GM12878 (cell line): Measurements from ENCODE around the gene SRGAP1. TPM values are rescaled to one million over a fixed set of nuclear protein-coding genes. Genes with fewer than 3 reads are reported as not detected.

Experiments
- ATAC-seq: fragments of 200-7000 bp; cut with Tn5 transposase; 3 replicates; pipeline ENCODE4 v1.9.1; 2020; ENCODE audit warnings: mild to moderate bottlenecking, moderate library complexity
- BruUV-seq: library from RNA; stranded (reverse); fragments of 400-500 nt; replicated peaks from 2 replicates; lab custom pipeline; 2021; lab: Mats Ljungman, UMichigan
- CTCF ChIA-PET: fragments of 300-600 bp; sonication (Branson Sonifier 250); formaldehyde crosslinking; extraction: SDS; loops from one replicate; lab custom pipeline; 2021; ENCODE audit warnings: inconsistent platforms; lab: Yijun Ruan, JAX
- POLR2A ChIA-PET: fragments of 350-600 bp; formaldehyde crosslinking; extraction: SDS; loops from one replicate; lab custom pipeline; 2021; ENCODE audit warnings: inconsistent platforms; lab: Charles Lee
- RAD21 ChIA-PET: fragments of 300-600 bp; sonication (Branson Sonifier 250); formaldehyde crosslinking; loops from one replicate; lab custom pipeline; 2023; ENCODE audit warnings: antibody characterized with exemption; ENCODE audit not compliant: unreplicated experiment; lab: Charles Lee
- SMC1A ChIA-PET: fragments of 300-600 bp; sonication (Branson Sonifier 250); formaldehyde crosslinking; loops from one replicate; lab custom pipeline; 2023; ENCODE audit not compliant: unreplicated experiment, uncharacterized antibody; lab: Charles Lee
- DNase-seq: peaks from one replicate; pipeline ENCODE4 v3.0.0-alpha.2; 2011; ENCODE audit warnings: low read depth, low spot score
- FAIRE-seq: peaks from 3 replicates; lab custom pipeline; 2011; peaks lifted over from hg19 to GRCh38; lab: Jason Lieb, UNC
- H2AFZ ChIP-seq: 2 replicates; pipeline ENCODE4 v1.6.0; 2011; ENCODE audit warnings: low read depth, low read length, control low read depth; ENCODE audit not compliant: control insufficient read depth
- H3K27ac ChIP-seq: 2 replicates; pipeline ENCODE4 v1.5.1; 2011; ENCODE audit warnings: control low read depth; ENCODE audit not compliant: control insufficient read depth, insufficient read depth
- H3K27me3 ChIP-seq, 2 experiments: replicated peaks in 1 of 2; 2 replicates each; pipeline versions ENCODE4 v1.6.0 to v1.6.1; 2011; ENCODE audit warnings: low read length in 1 of 2; ENCODE audit not compliant: control insufficient read depth in 2 of 2, insufficient read depth in 2 of 2
- H3K36me3 ChIP-seq, 2 experiments: 2 replicates each; pipeline ENCODE4 v1.5.1; 2011; ENCODE audit warnings: low read length in 1 of 2; ENCODE audit not compliant: control insufficient read depth in 2 of 2, insufficient read depth in 2 of 2
- H3K4me1 ChIP-seq: 2 replicates; pipeline ENCODE4 v1.6.1; 2011; ENCODE audit warnings: mild to moderate bottlenecking, low read length, moderate library complexity, mixed read lengths; ENCODE audit not compliant: control insufficient read depth, insufficient read depth
- H3K4me2 ChIP-seq: 2 replicates; pipeline ENCODE4 v1.6.0; 2011; ENCODE audit warnings: control low read depth; ENCODE audit not compliant: control insufficient read depth, insufficient read depth
- H3K4me3 ChIP-seq: fragments of 200-600 bp; sonication (generic); 2 replicates; pipeline ENCODE4 v1.5.1; 2016
- H3K79me2 ChIP-seq: 2 replicates; pipeline ENCODE4 v1.6.0; 2011; ENCODE audit warnings: low read length; ENCODE audit not compliant: control insufficient read depth, insufficient read depth
- H3K9ac ChIP-seq: 2 replicates; pipeline ENCODE4 v1.8.0; 2011; ENCODE audit warnings: low read length, control low read depth, mixed read lengths; ENCODE audit not compliant: control insufficient read depth, insufficient read depth
- H3K9me3 ChIP-seq: replicated peaks from 3 replicates; pipeline ENCODE4 v1.5.1; 2011; ENCODE audit warnings: mild to moderate bottlenecking, low read length; ENCODE audit not compliant: control insufficient read depth, insufficient read depth
- H4K20me1 ChIP-seq: 2 replicates; pipeline ENCODE4 v1.6.0; 2011; ENCODE audit not compliant: control insufficient read depth, insufficient read depth
- CBX5 ChIP-seq: sonication (generic); IDR thresholded peaks from 2 replicates; pipeline ENCODE4 v1.6.1; 2016; ENCODE audit warnings: low read depth, moderate library complexity, mild to moderate bottlenecking, inconsistent platforms
- CHD2 ChIP-seq: IDR thresholded peaks from 2 replicates; pipeline ENCODE4 v1.6.1; 2011; ENCODE audit warnings: low read depth, low read length, improper control_type of control experiment, borderline replicate concordance
- CREB1 ChIP-seq: IDR thresholded peaks from 2 replicates; pipeline ENCODE4 v1.6.1; 2012; ENCODE audit warnings: low read depth, mild to moderate bottlenecking, inconsistent platforms
- HCFC1 ChIP-seq: fragments of 150-350 bp; IDR thresholded peaks from 2 replicates; pipeline ENCODE4 v1.6.1; 2014; ENCODE audit warnings: low read length
- JUNB ChIP-seq: IDR thresholded peaks from 2 replicates; pipeline ENCODE4 v1.6.1; 2016; ENCODE audit warnings: antibody characterized with exemption, mild to moderate bottlenecking
- KLF5 ChIP-seq: fragments of 450-650 bp; IDR thresholded peaks from 2 replicates; pipeline ENCODE4 v1.6.1; 2014; ENCODE audit warnings: mild to moderate bottlenecking; ENCODE audit not compliant: partially characterized antibody
- NR2C1 ChIP-seq: fragments of 450-650 bp; IDR thresholded peaks from 2 replicates; pipeline ENCODE4 v1.6.1; 2017; ENCODE audit warnings: antibody characterized with exemption, mild to moderate bottlenecking, moderate library complexity
- SMC3 ChIP-seq: IDR thresholded peaks from 2 replicates; pipeline ENCODE4 v1.6.1; 2011; ENCODE audit warnings: low read length, improper control_type of control experiment, borderline replicate concordance
- SP1 ChIP-seq: IDR thresholded peaks from one replicate; pipeline ENCODE4 v1.6.1; 2011; ENCODE audit warnings: low read depth, low read length
- ZSCAN29 ChIP-seq: fragments of 450-650 bp; IDR thresholded peaks from 2 replicates; pipeline ENCODE4 v1.6.1; 2017; ENCODE audit warnings: mild to moderate bottlenecking, moderate library complexity
- WGBS: methylation state at CpG from one replicate; pipeline ENCODE4 v1.1.6; 2016; ENCODE audit warnings: low lambda C conversion rate; ENCODE audit not compliant: insufficient replicate concordance, insufficient coverage; ENCODE audit errors: missing lambda C conversion rate; 5-methylcytosine and 5-hydroxymethylcytosine counted together
- in situ Hi-C: fragments of 300-500 bp; cut with MboI; formaldehyde crosslinking; loops from 9 replicates; pipeline ENCODE4 v1.14.3; 2018; ENCODE audit warnings: mixed read lengths
- intact Hi-C: fragments of 100-400 bp; cut with micrococcal nuclease; formaldehyde crosslinking; loops from one replicate; pipeline ENCODE4 v1.14.2; 2022; ENCODE audit not compliant: unreplicated experiment
- polyA plus RNA-seq, 11 experiments: library from polyadenylated mRNA; depleted of rRNA in 4 of 11; unstranded in 6 of 11; stranded (reverse) in 5 of 11; fragments of >200 nt; fragmentation: Nextera tagmentation in 4 of 11; fragmentation: Illumina TruSeq in 1 of 11; extraction: Ambion mirVana in 4 of 11; extraction: Trizol in 1 of 11; gene quantifications; 1 replicate in 1 of 11; 2 replicates in 10 of 11; pipeline versions ENCODE4 v1.2.1 to v1.2.3, GENCODE V29; 2011 to 2016; ENCODE audit warnings: inconsistent platforms in 2 of 11, missing spikeins in 2 of 11, low read depth in 1 of 11
- total RNA-seq, 4 experiments: library from RNA; depleted of rRNA in 3 of 4; stranded (reverse); fragments of >200 nt in 3 of 4; fragmentation: Illumina TruSeq in 1 of 4; extraction: Trizol in 1 of 4; gene quantifications; 2 replicates each; pipeline versions ENCODE4 v1.2.1 to v1.2.3, GENCODE V29; 2013 to 2021
- TF ChIP-seq, protein P1 (sequence below): fragments of 450-650 bp; IDR thresholded peaks from 2 replicates; pipeline ENCODE4 v1.6.1; 2017; ENCODE audit warnings: mild to moderate bottlenecking, moderate library complexity
- TF ChIP-seq, protein P2 (sequence below): fragments of 450-650 bp; IDR thresholded peaks from 2 replicates; pipeline ENCODE4 v1.6.1; 2017; ENCODE audit warnings: mild to moderate bottlenecking, moderate library complexity

The SRGAP1 gene
- total and polyA plus RNA-seq, 10 of the 15 experiments (the other 5 are each of a cell fraction or from before 2014, with no cell fraction given): 0.16 to 0.85 (median 0.46) TPM

DNA sequence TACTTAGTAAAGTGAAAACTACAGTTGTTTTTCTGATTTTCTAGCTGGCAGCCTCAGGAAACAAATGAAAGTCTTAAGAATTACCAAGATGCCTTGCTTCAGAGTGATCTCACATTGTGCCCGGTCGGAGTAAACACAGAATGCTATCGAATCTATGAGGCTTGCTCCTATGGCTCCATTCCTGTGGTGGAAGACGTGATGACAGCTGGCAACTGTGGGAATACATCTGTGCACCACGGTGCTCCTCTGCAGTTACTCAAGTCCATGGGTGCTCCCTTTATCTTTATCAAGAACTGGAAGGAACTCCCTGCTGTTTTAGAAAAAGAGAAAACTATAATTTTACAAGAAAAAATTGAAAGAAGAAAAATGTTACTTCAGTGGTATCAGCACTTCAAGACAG is 35.9 kb upstream of the SRGAP1 start (continued):
- TF ChIP-seq, protein P1, sequence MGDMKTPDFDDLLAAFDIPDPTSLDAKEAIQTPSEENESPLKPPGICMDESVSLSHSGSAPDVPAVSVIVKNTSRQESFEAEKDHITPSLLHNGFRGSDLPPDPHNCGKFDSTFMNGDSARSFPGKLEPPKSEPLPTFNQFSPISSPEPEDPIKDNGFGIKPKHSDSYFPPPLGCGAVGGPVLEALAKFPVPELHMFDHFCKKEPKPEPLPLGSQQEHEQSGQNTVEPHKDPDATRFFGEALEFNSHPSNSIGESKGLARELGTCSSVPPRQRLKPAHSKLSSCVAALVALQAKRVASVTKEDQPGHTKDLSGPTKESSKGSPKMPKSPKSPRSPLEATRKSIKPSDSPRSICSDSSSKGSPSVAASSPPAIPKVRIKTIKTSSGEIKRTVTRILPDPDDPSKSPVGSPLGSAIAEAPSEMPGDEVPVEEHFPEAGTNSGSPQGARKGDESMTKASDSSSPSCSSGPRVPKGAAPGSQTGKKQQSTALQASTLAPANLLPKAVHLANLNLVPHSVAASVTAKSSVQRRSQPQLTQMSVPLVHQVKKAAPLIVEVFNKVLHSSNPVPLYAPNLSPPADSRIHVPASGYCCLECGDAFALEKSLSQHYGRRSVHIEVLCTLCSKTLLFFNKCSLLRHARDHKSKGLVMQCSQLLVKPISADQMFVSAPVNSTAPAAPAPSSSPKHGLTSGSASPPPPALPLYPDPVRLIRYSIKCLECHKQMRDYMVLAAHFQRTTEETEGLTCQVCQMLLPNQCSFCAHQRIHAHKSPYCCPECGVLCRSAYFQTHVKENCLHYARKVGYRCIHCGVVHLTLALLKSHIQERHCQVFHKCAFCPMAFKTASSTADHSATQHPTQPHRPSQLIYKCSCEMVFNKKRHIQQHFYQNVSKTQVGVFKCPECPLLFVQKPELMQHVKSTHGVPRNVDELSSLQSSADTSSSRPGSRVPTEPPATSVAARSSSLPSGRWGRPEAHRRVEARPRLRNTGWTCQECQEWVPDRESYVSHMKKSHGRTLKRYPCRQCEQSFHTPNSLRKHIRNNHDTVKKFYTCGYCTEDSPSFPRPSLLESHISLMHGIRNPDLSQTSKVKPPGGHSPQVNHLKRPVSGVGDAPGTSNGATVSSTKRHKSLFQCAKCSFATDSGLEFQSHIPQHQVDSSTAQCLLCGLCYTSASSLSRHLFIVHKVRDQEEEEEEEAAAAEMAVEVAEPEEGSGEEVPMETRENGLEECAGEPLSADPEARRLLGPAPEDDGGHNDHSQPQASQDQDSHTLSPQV: no peak
- no peak for TF ChIP-seq SP1

DNA sequence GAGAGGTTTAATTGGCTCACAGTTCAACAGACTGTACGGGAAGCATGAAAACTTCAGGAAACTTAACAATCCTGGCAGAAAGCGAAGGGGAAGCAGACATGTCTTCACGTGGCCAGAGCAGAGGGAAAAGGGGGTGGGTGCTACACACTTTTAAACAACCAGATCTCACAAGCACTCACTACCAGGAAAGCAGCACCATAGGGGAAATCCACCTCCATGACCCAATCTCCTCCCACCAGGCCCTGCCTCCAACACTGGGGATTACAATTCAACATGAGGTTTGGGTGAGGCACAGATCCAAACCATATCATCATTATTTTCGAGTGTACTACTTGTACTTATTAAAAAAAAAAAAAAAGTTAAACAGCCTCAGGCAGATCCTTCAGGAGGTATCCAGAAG is 34.9 kb upstream of the SRGAP1 start:
- H3K27ac ChIP-seq: no peak overlapping the region
- ATAC-seq: no peak
- RAD21 ChIA-PET: no interaction called here
- H3K4me2 ChIP-seq: no peak overlapping the region
- peaks cover 0 to 9% of the 10 kb centered on the region in 2 experiments; a peak in 3 of 4 replicates for H3K36me3 ChIP-seq
- SMC1A ChIA-PET: no interaction called here
- H2AFZ ChIP-seq: no peak overlapping the region
- CTCF ChIA-PET: no interaction called here
- POLR2A ChIA-PET: interaction anchor here (0.6 kb wide), 3 partner anchors 15 to 593 kb away, joined by 3 to 4 read pairs (median 4); no protein-coding TSS in a partner anchor
- WGBS: 77% methylated on average over 4 of the region's 4 CpGs
- intact Hi-C loops (no loop called here), in situ Hi-C loops (no loop called here)
- no peak for FAIRE-seq
- no peak overlapping the region for H3K9ac ChIP-seq
- H3K9me3 ChIP-seq: no peaks in the 10 kb centered on the region
- no peaks in the 10 kb centered on the region for H3K27me3 ChIP-seq
- no peak for DNase-seq
- H4K20me1 ChIP-seq: no peaks in the 10 kb centered on the region
- H3K4me3 ChIP-seq: no peak overlapping the region
- H3K4me1 ChIP-seq: peaks cover 9% of the 10 kb centered on the region; the same call in 1 of the 2 replicates
- BruUV-seq: no TSS peak
- H3K79me2 ChIP-seq: no peaks in the 10 kb centered on the region
- TF ChIP-seq CBX5 (no peak), ZSCAN29 (no peak), HCFC1 (no peak), KLF5 (no peak), NR2C1 (no peak), SMC3 (no peak), JUNB (no peak), CREB1 (no peak), CHD2 (no peak)
- TF ChIP-seq, protein P2, sequence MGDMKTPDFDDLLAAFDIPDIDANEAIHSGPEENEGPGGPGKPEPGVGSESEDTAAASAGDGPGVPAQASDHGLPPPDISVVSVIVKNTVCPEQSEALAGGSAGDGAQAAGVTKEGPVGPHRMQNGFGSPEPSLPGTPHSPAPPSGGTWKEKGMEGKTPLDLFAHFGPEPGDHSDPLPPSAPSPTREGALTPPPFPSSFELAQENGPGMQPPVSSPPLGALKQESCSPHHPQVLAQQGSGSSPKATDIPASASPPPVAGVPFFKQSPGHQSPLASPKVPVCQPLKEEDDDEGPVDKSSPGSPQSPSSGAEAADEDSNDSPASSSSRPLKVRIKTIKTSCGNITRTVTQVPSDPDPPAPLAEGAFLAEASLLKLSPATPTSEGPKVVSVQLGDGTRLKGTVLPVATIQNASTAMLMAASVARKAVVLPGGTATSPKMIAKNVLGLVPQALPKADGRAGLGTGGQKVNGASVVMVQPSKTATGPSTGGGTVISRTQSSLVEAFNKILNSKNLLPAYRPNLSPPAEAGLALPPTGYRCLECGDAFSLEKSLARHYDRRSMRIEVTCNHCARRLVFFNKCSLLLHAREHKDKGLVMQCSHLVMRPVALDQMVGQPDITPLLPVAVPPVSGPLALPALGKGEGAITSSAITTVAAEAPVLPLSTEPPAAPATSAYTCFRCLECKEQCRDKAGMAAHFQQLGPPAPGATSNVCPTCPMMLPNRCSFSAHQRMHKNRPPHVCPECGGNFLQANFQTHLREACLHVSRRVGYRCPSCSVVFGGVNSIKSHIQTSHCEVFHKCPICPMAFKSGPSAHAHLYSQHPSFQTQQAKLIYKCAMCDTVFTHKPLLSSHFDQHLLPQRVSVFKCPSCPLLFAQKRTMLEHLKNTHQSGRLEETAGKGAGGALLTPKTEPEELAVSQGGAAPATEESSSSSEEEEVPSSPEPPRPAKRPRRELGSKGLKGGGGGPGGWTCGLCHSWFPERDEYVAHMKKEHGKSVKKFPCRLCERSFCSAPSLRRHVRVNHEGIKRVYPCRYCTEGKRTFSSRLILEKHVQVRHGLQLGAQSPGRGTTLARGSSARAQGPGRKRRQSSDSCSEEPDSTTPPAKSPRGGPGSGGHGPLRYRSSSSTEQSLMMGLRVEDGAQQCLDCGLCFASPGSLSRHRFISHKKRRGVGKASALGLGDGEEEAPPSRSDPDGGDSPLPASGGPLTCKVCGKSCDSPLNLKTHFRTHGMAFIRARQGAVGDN: no peak
- TF ChIP-seq, all 136 proteins: peak for 0
